ENCODE data around the gene RAD51AP2.

- no peak for TF ChIP-seq POLR2AphosphoS5 (IDR thresholded peaks at IDR 0.05; ENCODE audit: low read depth, low read length)
- no peak for TF ChIP-seq CTCF (IDR thresholded peaks at IDR 0.05)
- TF ChIP-seq REST (IDR thresholded peaks at IDR 0.05; ENCODE audit: insufficient read depth in 1 of 2, low read depth in 2 of 2, low read length in 1 of 2) = no peak
- TF ChIP-seq SIN3A (IDR thresholded peaks at IDR 0.05; ENCODE audit: borderline replicate concordance, insufficient read depth, low read depth, low read length) = no peak
- no peak for TF ChIP-seq TCF7L2 (IDR thresholded peaks at IDR 0.05; ENCODE audit: low read depth, low read length)
Observed at GRCh38 chr2:17522303-17522702, 4.1 kb upstream of the RAD51AP2 start.

Measured in Panc1 (cell line).